CD14-positive monocyte (primary cell): Measurements from ENCODE around the gene ITPR2. TPM values are rescaled to one million over a fixed set of nuclear protein-coding genes. Genes with fewer than 3 reads are reported as not detected.

Experiments
- DNase-seq, 3 donors: peaks; one replicate each; pipeline ENCODE4 v3.0.0-alpha.2; 2011 to 2022
- H2AFZ ChIP-seq: 2 replicates; pipeline ENCODE4 v1.6.0; 2012; ENCODE audit warnings: mild to moderate bottlenecking, low read depth, low read length, inconsistent platforms; ENCODE audit not compliant: insufficient read depth, poor library complexity, severe bottlenecking
- H3K27ac ChIP-seq, 2 donors: 1 replicate in 1 of 2; 2 replicates in 1 of 2; pipeline ENCODE4 v1.5.1; 2012 to 2013; ENCODE audit warnings: low read length in 2 of 2, control low read depth in 1 of 2, inconsistent platforms in 1 of 2, low read depth in 1 of 2, mild to moderate bottlenecking in 1 of 2
- H3K27me3 ChIP-seq, 2 donors: one replicate each; pipeline versions ENCODE4 v1.6.0 to v1.6.1; 2011 to 2013; ENCODE audit warnings: low read length in 2 of 2; ENCODE audit not compliant: control insufficient read depth in 2 of 2, insufficient read depth in 2 of 2
- H3K36me3 ChIP-seq, 2 donors: replicated peaks in 1 of 2; 1 replicate in 1 of 2; 2 replicates in 1 of 2; pipeline versions ENCODE4 v1.5.1 to v1.6.1; 2012 to 2013; ENCODE audit warnings: low read length in 2 of 2, control low read depth in 1 of 2, inconsistent platforms in 1 of 2, mild to moderate bottlenecking in 1 of 2; ENCODE audit not compliant: insufficient read depth in 2 of 2, control insufficient read depth in 1 of 2
- H3K4me1 ChIP-seq, 2 donors: 1 replicate in 1 of 2; 2 replicates in 1 of 2; pipeline versions ENCODE4 v1.5.1 to v1.6.1; 2012 to 2013; ENCODE audit warnings: low read length in 2 of 2, control low read depth in 1 of 2, inconsistent platforms in 1 of 2, mild to moderate bottlenecking in 1 of 2, moderate library complexity in 1 of 2; ENCODE audit not compliant: insufficient read depth in 2 of 2, control insufficient read depth in 1 of 2
- H3K4me2 ChIP-seq: replicated peaks from 2 replicates; pipeline ENCODE3; 2012; ENCODE audit warnings: low read length, moderate library complexity, mild to moderate bottlenecking; ENCODE audit not compliant: poor library complexity, severe bottlenecking; ENCODE audit errors: extremely low read depth
- H3K4me3 ChIP-seq, 3 experiments: fragments of 200-600 bp in 1 of 3; sonication (generic) in 1 of 3; replicated peaks in 1 of 3; 1 replicate in 2 of 3; 2 replicates in 1 of 3; pipeline ENCODE4 v1.5.1; 2011 to 2013; ENCODE audit warnings: low read length in 3 of 3, mild to moderate bottlenecking in 3 of 3, control low read depth in 2 of 3, low read depth in 2 of 3, inconsistent platforms in 1 of 3, moderate library complexity in 1 of 3
- H3K79me2 ChIP-seq: 2 replicates; pipeline ENCODE4 v1.6.0; 2012; ENCODE audit warnings: mild to moderate bottlenecking, control low read depth, inconsistent platforms, low read length, moderate library complexity; ENCODE audit not compliant: insufficient read depth
- H3K9ac ChIP-seq: 2 replicates; pipeline ENCODE4 v1.6.0; 2017; ENCODE audit warnings: low read length, mild to moderate bottlenecking; ENCODE audit not compliant: insufficient read depth, poor library complexity, severe bottlenecking
- H3K9me3 ChIP-seq, 2 donors: replicated peaks in 1 of 2; 1 replicate in 1 of 2; 2 replicates in 1 of 2; pipeline versions ENCODE4 v1.5.1 to v1.6.1; 2012 to 2013; ENCODE audit warnings: low read length in 2 of 2, control low read depth in 1 of 2; ENCODE audit not compliant: control insufficient read depth in 1 of 2, insufficient read depth in 1 of 2
- H4K20me1 ChIP-seq: 2 replicates; pipeline ENCODE4 v1.6.0; 2012; ENCODE audit warnings: mild to moderate bottlenecking, low read length, control low read depth, moderate library complexity; ENCODE audit not compliant: insufficient read depth
- H3K27ac Mint-ChIP-seq, 7 donors: one replicate each; pipeline ENCODE4 v1.8.0; 2020; ENCODE audit warnings: mild to moderate bottlenecking in 7 of 7, mixed read lengths in 7 of 7, moderate library complexity in 6 of 7, inconsistent platforms in 2 of 7
- H3K27me3 Mint-ChIP-seq, 3 donors: one replicate each; pipeline ENCODE4 v1.8.0; 2021 to 2022; ENCODE audit warnings: low read depth in 3 of 3, mild to moderate bottlenecking in 3 of 3, mixed read lengths in 3 of 3, moderate library complexity in 3 of 3, inconsistent platforms in 1 of 3
- H3K36me3 Mint-ChIP-seq, 2 donors: one replicate each; pipeline ENCODE4 v1.8.0; 2020; ENCODE audit warnings: mixed read lengths in 2 of 2, inconsistent platforms in 1 of 2, mild to moderate bottlenecking in 1 of 2
- H3K4me1 Mint-ChIP-seq: one replicate; pipeline ENCODE4 v1.8.0; 2020; ENCODE audit warnings: mild to moderate bottlenecking, mixed read lengths
- H3K4me3 Mint-ChIP-seq, 2 donors: one replicate each; pipeline ENCODE4 v1.8.0; 2020; ENCODE audit warnings: mild to moderate bottlenecking in 2 of 2, mixed read lengths in 2 of 2, moderate library complexity in 1 of 2
- H3K9me3 Mint-ChIP-seq, 7 donors: one replicate each; pipeline ENCODE4 v1.8.0; 2020 to 2022; ENCODE audit warnings: mixed read lengths in 7 of 7, mild to moderate bottlenecking in 6 of 7, moderate library complexity in 6 of 7, inconsistent platforms in 2 of 7
- CTCF ChIP-seq: fragments of 200-600 bp; IDR thresholded peaks from one replicate; pipeline ENCODE4 v1.8.0; 2022; ENCODE audit warnings: antibody characterized with exemption, mild to moderate bottlenecking
- WGBS: methylation state at CpG from one replicate; pipeline ENCODE4 v1.1.5; 2013; ENCODE audit warnings: missing lambda C conversion rate; ENCODE audit not compliant: insufficient coverage; 5-methylcytosine and 5-hydroxymethylcytosine counted together
- intact Hi-C, 2 donors: fragments of 100-400 bp; cut with micrococcal nuclease; formaldehyde crosslinking; loops; one replicate each; pipeline versions ENCODE4 v1.15.0 to v1.15.1; 2023
- polyA plus RNA-seq, 3 donors: library from polyadenylated mRNA; depleted of rRNA in 1 of 3; unstranded in 2 of 3; stranded (reverse) in 1 of 3; fragments of 300-500 nt in 2 of 3; fragments of >200 nt in 1 of 3; fragmentation: Illumina TruSeq in 2 of 3; gene quantifications; 1 replicate in 2 of 3; 2 replicates in 1 of 3; pipeline ENCODE4 v1.2.3, GENCODE V29; 2012 to 2021

The ITPR2 gene
- polyA plus RNA-seq, 3 donors, result 2.7 to 6.4 (median 5.7) TPM

DNA sequence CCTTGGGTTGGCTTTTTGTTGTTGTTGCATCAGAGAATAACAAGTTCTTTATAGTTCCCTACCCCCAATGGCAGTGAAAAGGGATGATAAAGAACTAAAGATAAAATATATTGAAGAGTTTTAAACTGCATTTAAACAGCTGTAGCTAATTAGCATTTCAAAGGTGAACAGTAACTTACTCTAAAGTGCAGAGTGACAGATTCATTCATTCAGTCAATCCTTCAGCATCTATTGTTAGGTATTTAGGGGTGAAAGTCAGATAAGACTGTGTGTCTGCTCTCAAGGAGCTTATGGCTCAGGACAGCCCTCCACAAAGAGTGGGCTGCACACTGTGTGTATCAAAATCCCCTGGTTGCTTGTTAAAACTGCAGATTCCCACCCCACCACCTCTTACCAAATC, 491.5 kb downstream of the ITPR2 start:
- Histone ChIP-seq H3K9ac (no peak overlapping the region), H3K4me2 (no peak overlapping the region), H3K27me3 (no peaks in the 10 kb centered on the region), H3K9me3 (no peaks in the 10 kb centered on the region), H3K27ac (no peak overlapping the region), H3K36me3 (peaks cover 2 to 12% of the 10 kb centered on the region in 2 donors), H3K79me2 (no peaks in the 10 kb centered on the region), H3K4me1 (peaks cover 14 to 16% of the 10 kb centered on the region in 2 donors), H4K20me1 (no peaks in the 10 kb centered on the region), H3K4me3 (no peak overlapping the region), H2AFZ (no peak overlapping the region)
- Mint-ChIP-seq H3K27ac (no peak overlapping the region), H3K4me3 (no peak overlapping the region), H3K27me3 (peaks cover 1 to 3% (median 2%) of the 10 kb centered on the region in 3 donors), H3K9me3 (peaks cover 0 to 2% (median 0%) of the 10 kb centered on the region in 7 donors), H3K4me1 (peaks cover 21% of the 10 kb centered on the region), H3K36me3 (peaks cover 27 to 37% of the 10 kb centered on the region in 2 donors)
- no peak for TF ChIP-seq CTCF
- intact Hi-C loops, result no loop called here
- no peak for DNase-seq

GRCh38 chr12:26340649-26341048, 492.3 kb downstream of the ITPR2 start:
- intact Hi-C loops, result no loop called here
- Histone ChIP-seq H4K20me1 (no peaks in the 10 kb centered on the region), H3K27ac (no peak overlapping the region), H2AFZ (no peak overlapping the region), H3K4me1 (peaks cover 14 to 16% of the 10 kb centered on the region in 2 donors), H3K4me2 (peak overlapping the region; percentile 3), H3K4me3 (no peak overlapping the region), H3K27me3 (no peaks in the 10 kb centered on the region), H3K9ac (no peak overlapping the region), H3K9me3 (no peaks in the 10 kb centered on the region), H3K36me3 (peaks cover 2 to 17% of the 10 kb centered on the region in 2 donors), H3K79me2 (no peaks in the 10 kb centered on the region)
- TF ChIP-seq CTCF, result no peak
- peak overlapping the region in 4 of 7 donors; percentile 7 to 71 (median 23) for H3K27ac Mint-ChIP-seq
- peaks cover 27 to 37% of the 10 kb centered on the region in 2 donors for H3K36me3 Mint-ChIP-seq
- DNase-seq, result peak; percentile 46 to 69 (median 65)
- H3K27me3 Mint-ChIP-seq, result peaks cover 1 to 3% (median 2%) of the 10 kb centered on the region in 3 donors
- H3K4me3 Mint-ChIP-seq, result peak overlapping the region in 1 of 2 donors; percentile 13
- WGBS, result no CpG with 5 or more reads among the region's 1 CpG
- peaks cover 0 to 2% (median 0%) of the 10 kb centered on the region in 7 donors for H3K9me3 Mint-ChIP-seq
- peaks cover 21% of the 10 kb centered on the region for H3K4me1 Mint-ChIP-seq
